GM21381 (cell line): Measurements from ENCODE around the gene FAM193B.
"Not testable (repeated sequence)": the region's sequence is repeated elsewhere in the genome, so short reads cannot be mapped to it uniquely, and the experiment has no call there.

Experiments used
- ATAC-seq: cut with Tn5 transposase; IDR thresholded peaks from one replicate; pipeline ENCODE4 v1.9.1; 2021; ENCODE audit warnings: mild to moderate bottlenecking, moderate library complexity; ENCODE audit not compliant: unreplicated experiment

FAM193B gene

GRCh38 chr5:177487975-177488374 lies 66.4 kb downstream of the FAM193B start:
- no peak for ATAC-seq

GRCh38 chr5:177487144-177487543 lies 67.2 kb downstream of the FAM193B start:
- ATAC-seq, result no peak

GRCh38 chr5:177486256-177486655 lies 68.1 kb downstream of the FAM193B start:
- ATAC-seq, result no peak

- not testable (repeated sequence) for ATAC-seq
Measured at GRCh38 chr5:177485753-177486152, 68.6 kb downstream of the FAM193B start.

- ATAC-seq, result no peak
Measured at GRCh38 chr5:177484902-177485549, 69.3 kb downstream of the FAM193B start.

GRCh38 chr5:177483994-177484901 lies 70.1 kb downstream of the FAM193B start:
- ATAC-seq, result no peak

GRCh38 chr5:177483042-177483441 lies 71.3 kb downstream of the FAM193B start:
- ATAC-seq, result no peak

GRCh38 chr5:177482359-177482795 lies 72.0 kb downstream of the FAM193B start:
- no peak for ATAC-seq

GRCh38 chr5:177479774-177480173 lies 74.6 kb downstream of the FAM193B start:
- ATAC-seq, result no peak

GRCh38 chr5:177478711-177479646 lies 75.4 kb downstream of the FAM193B start:
- ATAC-seq, result no peak

- ATAC-seq, result no peak
Measured at GRCh38 chr5:177477701-177478477, 76.5 kb downstream of the FAM193B start.

GRCh38 chr5:177476531-177477233 lies 77.7 kb downstream of the FAM193B start:
- ATAC-seq, result no peak

- no peak for ATAC-seq
Measured at GRCh38 chr5:177475563-177476427, 78.6 kb downstream of the FAM193B start.

- ATAC-seq, result no peak
Measured at GRCh38 chr5:177474846-177475562, 79.4 kb downstream of the FAM193B start.

- ATAC-seq, result no peak
Measured at GRCh38 chr5:177474002-177474476, 80.3 kb downstream of the FAM193B start.

- peak; percentile 29 for ATAC-seq
Measured at GRCh38 chr5:177473443-177474001, 80.8 kb downstream of the FAM193B start, which contains the start of gene DBN1. DBN1 (minus strand) TSS chr5:177473634; CDS start chr5:177473521, 113 bp downstream.
